Tongue (tissue), 2 donors: Measurements from ENCODE around the gene WWOX. TPM values are rescaled to one million over a fixed set of nuclear protein-coding genes. Genes with fewer than 3 reads are reported as not detected.

Experiments used
- DNase-seq: peaks from one replicate; pipeline ENCODE4 v3.0.0-alpha.2; 2015
- total RNA-seq: library from RNA; depleted of rRNA; stranded (reverse); fragments of >200 nt; gene quantifications from one replicate; pipeline ENCODE4 v1.2.3, GENCODE V29; 2014

WWOX gene
- total RNA-seq, 1 donor from 2014 or later: 60.5 TPM

DNA sequence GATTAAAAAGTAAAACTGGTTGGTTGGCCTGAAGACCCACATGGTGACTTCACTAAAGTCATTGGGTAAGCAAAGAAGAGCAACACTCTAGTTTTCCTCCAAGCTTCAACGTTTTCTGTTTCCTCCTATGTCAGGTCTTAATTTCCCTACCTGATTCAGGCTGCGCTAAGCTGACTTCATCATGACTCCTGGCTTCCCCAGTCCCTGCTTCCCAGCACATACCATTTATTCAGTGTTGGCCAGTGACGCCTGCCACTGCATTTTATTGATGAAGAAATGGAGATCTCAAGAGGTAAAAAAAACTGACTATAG, 645.3 kb downstream of the WWOX start:
- DNase-seq: no peak

DNA sequence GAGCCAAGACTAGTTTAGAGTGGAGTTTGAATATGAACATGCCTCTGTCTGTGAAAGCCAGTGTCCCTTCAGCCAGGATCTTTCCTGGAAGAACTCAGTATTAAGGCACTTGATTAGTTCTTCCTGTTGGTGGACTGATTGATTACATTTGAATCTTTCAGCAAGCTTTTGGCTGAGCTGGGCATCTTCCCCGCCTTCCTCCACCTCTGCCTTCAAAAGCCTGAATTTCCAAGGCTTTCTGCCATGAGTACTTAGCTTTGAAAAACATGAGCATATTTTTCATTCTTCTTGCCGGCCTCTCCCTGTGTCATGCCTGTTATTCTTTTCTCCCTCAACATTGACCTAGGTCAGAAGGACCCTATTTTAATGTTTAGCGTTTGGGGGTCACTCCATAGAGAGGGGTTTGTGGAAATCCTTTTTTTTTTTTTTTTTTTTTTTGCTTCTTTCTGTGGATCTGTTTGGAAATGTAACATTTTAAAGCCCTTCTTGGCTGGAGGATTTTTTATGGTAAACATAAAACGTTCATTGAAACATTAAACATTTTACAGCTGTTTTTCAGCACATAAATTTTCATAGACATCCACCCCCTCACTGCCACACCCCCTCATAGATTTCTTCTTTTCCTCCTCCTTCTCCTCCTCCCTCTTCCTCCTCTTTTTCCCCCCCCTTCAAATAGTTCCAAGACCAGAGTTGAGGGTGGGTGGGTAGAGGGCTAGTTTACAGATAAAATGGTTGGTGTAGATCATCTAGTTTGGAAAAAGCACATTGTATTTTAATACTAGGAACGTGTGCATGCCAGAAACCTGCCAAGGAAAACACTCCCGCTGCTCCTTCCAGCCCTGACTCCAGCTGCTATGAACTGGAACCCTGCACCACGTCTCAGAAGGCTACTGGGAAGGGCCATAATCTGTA, 645.9 kb downstream of the WWOX start:
- peak; percentile 67 for DNase-seq

DNA sequence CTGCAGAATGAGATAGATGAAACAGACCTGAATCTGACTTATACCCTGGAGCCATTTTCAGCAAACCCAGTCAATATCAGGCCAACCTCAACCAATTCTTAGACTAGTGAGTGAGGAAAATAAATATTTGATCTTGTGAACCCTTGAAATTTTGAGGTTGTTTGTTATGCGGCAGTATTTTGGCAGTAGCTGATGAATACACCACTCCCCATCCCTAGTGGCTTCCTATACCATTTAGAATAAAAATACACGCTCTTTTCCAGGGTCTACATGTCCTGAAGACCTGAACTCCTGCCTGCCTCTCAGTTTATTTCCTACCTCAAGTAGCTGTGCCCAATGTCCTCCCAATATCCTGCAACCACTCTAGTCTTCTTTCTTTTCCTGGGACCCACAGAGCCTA, 647.3 kb downstream of the WWOX start:
- DNase-seq: no peak

DNA sequence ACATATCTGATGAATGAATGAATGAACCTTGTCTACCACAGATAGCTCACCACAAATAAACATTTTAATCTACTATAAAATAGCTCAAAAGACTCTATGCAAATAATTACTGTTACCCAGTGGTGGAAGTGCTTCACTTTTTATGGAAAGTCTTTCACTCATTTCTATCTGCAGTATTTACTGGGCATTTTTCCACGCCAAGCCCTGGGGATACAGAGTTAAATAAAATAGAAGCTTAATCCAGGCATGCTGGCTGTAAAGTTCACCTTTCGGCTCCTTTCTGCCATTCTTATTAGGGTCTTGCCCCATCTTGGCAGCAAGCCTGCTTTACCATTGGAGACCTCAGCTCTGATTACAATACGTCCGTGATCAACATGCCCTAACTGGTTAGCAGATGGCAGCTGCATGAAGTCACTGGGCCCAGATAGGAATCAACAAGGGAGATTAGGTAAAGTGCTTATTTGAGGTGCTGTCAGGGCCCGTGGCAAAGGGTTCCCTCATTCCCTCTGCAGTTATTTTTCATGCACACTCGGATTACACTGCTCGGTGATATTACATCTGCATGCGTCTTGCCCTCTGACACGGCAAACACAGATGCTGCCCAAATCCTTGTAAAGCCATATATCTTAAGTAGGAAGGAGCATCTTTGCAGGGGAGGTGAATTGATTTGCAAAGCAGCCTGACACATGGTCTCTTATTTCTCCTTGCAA, 648.9 kb downstream of the WWOX start:
- peak; percentile 84 for DNase-seq

DNA sequence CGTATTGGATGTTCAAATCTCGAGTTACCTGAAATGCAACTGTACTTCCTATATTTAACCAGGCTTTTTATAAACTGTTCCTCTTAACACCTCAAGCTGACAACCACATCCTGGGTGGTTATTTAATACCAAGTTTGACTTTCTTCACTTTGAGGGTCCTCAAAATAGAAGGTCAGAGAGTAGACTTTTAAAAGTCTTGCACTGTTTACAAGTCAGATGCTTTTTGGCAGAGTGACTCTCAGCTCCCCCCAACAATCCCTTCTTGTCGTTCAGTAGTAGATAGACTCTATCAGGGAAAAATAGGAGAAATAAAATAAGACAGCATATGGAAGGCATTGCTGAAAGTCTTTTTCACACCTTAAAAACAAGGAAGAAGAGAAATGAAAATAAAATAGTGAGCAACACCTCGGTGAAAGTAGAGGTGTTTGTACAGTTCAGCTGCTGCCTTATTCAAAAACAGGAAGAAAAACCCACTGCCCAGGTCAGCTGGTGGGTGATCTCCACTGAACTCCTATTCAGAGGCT, 650.4 kb downstream of the WWOX start:
- DNase-seq: no peak

DNA sequence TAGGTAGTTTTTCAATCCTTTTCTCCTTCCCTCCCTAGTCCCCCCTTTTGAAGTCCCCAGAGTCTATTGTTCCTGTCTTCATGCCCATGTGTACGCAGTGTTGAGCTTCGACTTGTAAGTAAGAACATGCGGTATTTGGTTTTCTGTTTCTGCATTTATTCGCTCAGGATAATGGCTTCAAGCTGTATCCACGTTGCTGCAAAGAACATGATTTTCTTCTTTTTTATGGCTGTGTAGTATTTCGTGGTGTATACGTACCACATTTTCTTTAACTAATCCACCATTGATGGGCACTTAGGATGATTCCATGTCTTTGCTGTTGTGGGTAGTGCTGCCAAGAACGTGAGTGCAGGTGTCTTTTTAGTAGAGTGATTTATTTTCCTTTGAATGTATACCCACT, 651.2 kb downstream of the WWOX start:
- DNase-seq: no peak

DNA sequence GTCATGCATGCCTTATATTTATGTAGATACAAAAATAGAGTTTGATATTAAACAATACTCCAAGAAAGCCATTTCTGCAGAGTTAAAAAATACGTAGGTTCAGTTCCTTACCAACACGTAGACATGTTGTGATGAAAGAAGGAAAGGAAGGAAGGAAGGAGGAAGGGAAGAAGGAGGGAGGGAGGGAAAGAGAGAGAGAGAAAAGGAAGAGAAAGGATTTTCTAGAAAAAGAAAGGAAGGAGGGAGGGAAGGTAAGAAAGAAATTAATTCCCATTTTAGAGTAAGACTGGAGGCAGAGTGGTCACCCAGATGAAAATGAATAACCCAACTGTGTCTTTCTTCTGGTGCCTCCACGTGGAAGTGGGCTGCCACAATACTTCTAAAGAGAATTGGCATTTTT, 652.1 kb downstream of the WWOX start:
- DNase-seq: no peak

DNA sequence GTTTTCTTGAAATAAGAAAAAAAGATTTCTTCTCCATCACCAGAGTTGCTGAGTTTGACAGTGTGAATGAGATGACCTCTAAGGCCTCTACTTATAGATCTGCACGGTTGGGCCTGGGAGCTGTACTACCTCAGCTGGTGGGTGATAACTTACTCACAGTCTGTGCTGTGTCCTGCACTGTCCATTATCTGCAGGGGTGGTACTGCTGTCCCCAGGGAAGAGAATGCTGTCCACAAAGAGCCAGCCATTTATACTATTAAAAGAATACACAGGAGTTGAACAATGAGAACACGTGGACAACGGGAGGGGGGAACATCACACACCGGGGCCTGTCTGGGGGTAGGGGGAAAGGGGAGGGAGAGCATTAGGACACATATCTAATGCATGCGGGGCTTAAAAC, 655.3 kb downstream of the WWOX start:
- no peak for DNase-seq

DNA sequence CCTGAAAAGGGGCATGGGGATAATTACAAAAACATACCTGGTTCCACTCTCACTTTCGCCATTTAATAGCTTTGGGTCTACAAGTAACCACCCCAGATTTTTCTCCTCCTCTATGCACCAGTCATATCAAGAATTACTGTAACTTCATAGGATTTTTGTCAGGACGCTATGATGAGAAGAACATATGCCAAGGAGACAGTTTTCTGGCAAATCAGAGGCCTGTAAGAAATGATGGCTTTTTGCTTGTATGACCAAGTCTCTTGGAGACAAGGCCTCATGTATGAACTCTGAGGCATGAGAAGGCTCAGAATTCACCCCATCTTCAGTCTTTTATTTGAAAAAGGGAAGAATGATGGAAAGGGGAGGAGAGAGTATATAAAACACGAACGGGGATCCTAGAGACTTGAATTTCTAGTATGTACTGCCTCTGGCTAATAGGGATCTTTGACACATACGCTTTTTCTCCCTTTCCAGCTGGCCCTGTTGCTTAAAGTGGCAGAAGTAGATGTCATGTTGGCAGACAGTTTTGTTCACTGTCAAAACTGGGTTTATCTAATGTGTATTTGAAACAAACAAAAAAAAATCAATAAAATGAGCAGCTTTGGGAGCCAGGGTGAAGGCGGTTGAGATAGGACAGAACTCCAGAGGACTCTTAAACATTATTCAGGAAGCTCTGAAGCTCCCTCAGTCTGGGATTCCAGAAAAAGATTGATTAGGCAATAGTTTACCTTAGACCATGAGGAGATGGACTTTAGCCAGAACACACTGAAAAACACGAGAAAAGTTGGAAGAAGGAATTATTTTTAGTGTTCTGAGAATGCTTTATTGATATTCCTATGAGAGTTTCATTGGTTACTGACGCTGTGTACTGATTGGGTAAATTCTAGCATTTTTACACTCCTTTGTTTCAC, 656.6 kb downstream of the WWOX start:
- DNase-seq: no peak

DNA sequence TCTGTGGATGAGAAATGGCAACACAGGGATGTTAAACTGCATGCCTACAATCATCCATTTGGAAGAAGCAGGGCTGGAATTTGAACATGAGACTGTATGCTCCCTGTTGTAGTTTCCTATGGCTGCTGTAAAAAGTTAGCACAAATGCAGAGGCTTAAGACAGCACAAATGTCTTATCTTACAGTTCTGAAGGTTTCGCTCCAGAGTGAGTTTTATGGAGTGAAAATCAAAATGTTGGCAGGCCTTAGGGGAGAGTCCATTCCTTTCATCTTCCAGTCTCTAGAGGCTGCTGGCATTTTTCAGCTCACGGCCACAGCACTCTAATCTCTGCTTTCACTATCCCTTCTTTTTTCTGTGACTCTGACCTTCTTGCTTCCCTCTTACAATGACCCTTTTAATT, 660.1 kb downstream of the WWOX start:
- no peak for DNase-seq

DNA sequence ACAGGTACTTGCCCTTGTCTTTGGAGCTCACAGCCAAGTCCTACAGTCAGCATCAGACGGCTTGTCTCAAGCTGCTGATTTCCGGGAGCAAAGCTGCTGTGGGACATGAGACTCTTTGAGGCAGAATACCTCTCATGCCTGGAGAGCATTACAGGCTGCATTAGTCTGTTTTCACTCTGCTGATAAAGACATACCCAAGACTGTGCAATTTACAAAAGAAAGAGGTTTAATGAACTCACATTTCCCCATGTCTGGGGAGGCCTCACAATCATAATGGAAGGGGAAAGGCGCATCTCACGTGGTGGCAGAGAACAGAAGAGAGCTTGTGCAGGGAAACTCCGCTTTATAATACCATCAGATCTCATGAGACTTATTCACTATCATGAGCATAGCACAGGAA, 661.2 kb downstream of the WWOX start:
- DNase-seq: no peak

DNA sequence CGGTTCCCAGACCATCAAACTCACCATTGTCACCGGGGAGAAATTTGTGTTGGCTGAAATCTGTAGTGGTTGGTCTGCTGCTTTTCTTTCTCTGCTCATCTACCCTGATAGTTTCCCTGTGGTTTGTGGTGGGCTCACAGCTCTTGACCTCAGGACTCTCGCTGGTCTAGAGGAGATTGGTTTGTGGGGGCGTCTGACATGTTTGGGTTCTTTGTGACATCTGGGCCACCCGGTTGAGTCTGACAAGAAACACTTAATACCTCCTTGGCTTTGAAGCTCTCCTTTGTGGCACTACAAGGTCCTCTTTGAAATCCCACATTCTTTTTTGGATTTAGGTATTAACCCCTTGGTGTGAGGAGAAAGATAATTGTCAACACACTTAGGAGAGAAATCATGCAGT, 662.0 kb downstream of the WWOX start:
- no peak for DNase-seq

DNA sequence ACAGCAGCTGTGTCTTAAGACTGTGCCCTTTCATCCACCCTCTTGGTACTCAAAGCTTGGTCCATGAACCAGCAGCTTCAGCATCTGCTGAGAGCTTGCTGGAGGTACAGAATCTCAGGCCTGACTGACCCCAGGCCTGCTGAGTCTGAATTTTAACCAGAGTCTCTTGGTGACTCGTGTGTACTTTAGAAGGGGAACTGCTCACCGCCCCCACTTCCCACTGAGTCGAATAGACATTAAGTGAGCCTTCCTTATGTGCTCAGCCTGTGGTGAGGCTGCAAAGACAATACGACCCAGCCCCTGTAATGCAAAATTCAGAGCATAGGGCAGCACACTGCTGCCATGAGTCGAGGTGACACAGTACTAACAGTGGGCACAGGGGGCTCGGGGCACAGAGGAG, 662.8 kb downstream of the WWOX start:
- no peak for DNase-seq

DNA sequence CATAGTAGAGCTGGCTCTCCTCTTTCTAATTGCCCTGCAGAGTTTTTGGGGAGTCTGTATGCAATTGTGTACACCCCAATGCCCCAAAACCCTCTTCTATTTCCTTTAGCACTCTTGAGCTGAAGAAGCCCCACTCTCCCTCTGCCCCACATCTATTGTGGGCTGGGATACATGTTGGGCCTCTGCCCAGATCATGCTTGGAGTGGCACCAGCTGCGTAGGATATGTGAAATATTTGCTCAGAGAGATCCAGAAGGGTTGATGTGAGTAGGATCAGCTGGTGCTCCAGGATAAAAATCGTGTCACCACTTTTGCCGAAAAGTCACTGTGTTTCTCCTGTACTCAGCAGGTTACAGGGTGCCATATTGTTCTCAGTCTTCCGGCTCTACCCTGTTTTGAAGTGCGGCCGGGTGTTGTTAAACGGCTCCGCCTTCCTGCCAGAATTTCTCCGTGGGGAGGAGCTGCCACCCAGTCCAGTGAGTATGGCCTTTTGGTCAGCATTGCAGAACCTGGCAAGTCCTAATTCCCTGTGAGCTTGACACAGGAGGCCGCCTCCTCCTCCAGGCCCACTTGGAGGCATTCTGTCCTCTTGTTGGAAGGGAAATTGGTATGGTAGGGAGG, 664.5 kb downstream of the WWOX start:
- peak; percentile 87 for DNase-seq

DNA sequence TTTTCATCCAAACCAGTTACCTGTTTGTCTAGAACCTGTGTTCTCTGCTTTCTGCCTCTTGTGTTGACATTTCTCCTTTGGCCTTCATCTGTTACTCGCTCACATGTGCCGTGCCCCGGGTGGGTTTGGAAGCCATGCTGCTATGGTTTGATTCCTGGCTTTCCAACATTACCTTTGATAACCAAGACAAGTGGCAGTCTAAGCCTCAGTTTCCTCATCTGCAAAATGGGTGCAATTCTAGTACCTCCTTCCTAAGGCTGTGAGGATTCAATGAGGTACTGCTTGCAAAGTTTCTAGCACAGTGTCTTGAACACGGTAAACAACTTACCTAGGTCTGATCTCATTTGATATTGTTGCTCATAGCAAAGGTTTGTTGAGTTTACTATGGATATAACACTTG, 665.0 kb downstream of the WWOX start:
- no peak for DNase-seq

DNA sequence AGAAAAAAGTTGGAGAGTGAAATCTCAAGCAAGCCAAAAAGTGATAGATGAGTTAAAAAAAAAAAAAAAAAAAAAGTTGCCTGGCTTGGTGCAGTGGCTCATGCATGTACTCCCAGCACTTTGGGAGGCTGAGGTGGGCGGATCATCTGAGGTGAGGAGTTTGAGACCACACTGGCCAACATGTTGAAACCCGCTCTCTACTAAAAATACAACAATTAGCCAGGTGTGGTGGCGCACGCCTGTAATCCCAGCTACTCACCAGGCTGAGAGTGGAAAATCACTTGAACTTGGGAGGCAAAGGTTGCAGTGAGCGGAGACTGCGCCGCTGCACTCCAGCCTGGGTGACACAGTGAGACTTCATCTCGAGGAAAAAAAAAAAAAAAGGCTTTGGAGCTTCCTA, 668.8 kb downstream of the WWOX start:
- DNase-seq: no peak

DNA sequence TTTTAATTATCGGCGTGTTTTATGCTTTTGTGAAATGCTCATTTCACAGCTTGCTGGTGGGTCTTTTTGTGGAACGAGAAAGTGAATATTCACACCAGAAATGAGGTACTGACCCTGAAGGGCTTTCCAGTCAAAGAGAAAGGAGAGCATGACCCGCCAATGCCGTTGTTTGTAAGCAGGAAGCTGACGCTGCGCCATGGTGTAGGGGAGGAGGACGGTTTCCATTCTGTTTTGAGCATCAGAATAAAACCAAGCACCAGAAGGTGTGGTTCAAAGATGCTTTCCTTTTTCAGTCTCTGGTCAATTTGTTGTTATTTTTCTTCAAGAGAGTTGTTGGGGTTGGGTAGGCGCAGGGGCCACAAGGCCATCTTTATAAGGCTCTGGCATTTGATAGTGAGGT, 669.3 kb downstream of the WWOX start:
- DNase-seq: no peak

DNA sequence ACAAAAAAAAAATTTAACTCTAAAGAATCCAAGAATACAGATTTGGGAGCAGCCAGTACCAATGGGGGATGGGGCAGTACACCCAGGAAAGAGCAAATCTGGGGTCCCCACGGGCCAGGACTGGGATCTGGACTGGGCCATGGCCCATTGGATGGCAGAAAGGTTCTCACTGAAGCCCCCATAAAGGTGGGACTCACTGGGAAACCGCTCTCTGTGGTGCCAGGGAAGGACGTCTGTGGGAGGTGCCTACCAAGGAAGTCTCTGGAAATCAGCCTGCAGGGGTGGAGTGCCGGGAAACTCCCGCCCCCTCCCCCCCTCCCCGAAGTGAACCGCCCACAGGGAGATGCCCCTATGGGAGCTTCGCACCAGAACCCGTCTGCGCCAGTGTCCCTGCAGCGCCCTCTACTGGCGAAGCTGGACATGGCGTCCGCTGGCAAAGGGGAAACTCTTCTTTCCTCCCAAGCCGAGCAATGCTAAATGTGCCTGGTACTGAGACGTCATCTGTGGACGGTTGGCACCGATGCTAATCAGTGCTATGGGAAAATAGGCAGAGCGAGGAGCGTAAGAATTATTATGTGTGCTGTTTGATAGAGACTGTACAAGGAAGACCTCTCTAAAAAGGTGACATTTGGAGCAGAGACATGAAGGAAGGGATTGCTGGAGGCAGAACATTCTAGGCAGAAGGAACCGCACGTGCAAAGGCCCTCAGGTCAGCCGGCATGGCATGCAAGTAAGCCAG, 671.1 kb downstream of the WWOX start:
- peak; percentile 53 for DNase-seq

DNA sequence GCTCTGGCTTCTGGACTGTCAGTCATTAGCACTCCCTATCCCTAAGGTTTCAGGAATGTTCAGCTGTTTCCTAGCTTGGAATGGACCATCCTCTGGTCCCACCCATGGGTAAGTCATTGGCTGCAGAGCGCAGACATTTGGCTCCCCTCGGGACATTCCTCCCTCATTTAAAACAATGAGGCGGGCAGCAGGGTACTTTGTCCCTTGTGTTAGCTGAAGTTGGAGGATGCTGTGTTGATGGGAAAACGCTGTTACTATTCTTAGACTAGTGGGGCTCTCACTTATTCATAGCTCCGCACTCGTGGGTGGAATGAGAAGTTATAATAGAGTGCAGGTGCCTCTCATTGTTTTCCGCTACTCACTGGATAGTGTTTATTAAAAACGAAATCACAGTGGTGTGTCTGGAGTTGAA, 673.8 kb downstream of the WWOX start:
- peak; percentile 81 for DNase-seq

DNA sequence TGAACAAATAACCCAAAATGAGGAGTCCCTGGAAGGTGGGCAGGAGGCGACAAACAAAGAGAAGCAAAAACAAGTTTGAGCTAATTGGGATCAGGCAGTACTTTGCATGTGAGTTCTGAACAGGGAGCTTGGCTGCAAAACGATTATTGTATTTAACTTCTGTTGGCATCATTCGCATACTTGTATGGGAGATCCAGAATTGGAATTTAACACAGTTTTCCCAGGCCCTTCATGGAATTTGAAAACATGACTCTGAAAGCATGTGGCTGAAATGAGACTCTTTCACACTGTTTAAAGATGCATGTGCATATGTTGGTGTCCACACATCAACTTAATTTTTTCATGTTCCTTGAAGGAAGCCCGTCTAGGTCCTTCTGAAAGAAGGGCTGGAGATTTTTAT, 674.3 kb downstream of the WWOX start:
- DNase-seq: peak; percentile 29

DNA sequence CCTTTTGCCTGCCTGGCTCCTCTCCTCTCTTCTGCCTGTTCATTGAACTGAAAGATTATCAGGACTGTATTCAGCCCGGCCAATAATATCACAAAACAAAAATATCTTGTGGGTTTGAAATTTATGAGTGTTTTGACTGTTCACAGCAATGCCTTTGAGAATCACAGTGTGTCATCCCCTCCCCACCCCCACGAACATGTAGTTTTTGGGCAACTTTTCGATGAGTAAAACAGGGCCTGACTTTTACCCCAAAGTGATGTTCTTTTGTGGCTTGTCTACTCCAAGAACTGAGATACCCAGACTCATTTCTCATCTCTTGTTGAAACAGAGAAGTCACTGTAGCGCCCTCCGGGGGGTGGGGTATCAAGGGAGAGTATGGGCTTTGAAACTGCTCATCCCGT, 675.7 kb downstream of the WWOX start:
- no peak for DNase-seq
